OCI-LY1 (cell line): Measurements from ENCODE around the gene AMOTL1.

Experiments
- EZH2 ChIP-seq: fragments of 200-600 bp; sonication (generic), shearing (Covaris generic); IDR thresholded peaks from 2 replicates; pipeline ENCODE4 v1.8.0; 2017; ENCODE audit warnings: borderline replicate concordance, mixed run types, mild to moderate bottlenecking, antibody characterized with exemption, low read length, moderate library complexity, mixed read lengths
- TF ChIP-seq, protein P1 (sequence below): fragments of 200-600 bp; sonication (generic), shearing (Covaris generic); IDR thresholded peaks from 2 replicates; pipeline ENCODE4 v1.5.1; 2017; ENCODE audit warnings: mild to moderate bottlenecking, antibody characterized with exemption, low read length, moderate library complexity, mixed read lengths

DNA sequence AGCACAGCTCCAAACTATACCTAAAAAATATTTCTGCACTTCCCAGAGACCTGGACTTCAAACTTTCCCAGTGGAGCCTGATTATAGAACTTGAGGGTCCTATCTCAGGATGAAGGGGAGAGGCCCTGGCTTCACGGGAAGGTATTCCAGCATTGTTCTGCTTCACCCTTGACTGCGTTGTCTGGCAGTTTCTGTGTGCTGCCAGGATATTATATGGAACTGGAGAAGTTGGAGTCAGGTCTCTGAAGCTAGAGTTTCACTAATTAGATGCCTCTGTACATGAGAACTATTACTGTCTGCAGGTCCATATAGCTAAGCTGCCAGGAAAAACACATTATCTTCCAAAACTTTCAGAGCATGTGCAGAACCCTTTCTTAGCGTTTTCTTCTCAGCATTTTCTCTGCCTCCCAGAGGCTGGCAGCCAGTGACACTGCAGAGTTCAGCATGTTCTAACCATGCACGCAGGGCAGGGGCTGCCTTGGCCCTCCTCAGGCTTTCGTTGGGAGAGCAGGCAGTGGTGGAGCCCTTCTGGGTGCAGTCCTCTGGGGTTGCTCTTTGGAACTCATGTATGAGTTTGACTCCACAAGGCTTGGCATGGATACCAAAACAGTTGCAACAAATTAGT lies 105.9 kb downstream of the AMOTL1 start:
- TF ChIP-seq, protein P1, sequence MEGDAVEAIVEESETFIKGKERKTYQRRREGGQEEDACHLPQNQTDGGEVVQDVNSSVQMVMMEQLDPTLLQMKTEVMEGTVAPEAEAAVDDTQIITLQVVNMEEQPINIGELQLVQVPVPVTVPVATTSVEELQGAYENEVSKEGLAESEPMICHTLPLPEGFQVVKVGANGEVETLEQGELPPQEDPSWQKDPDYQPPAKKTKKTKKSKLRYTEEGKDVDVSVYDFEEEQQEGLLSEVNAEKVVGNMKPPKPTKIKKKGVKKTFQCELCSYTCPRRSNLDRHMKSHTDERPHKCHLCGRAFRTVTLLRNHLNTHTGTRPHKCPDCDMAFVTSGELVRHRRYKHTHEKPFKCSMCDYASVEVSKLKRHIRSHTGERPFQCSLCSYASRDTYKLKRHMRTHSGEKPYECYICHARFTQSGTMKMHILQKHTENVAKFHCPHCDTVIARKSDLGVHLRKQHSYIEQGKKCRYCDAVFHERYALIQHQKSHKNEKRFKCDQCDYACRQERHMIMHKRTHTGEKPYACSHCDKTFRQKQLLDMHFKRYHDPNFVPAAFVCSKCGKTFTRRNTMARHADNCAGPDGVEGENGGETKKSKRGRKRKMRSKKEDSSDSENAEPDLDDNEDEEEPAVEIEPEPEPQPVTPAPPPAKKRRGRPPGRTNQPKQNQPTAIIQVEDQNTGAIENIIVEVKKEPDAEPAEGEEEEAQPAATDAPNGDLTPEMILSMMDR, result no peak
- TF ChIP-seq EZH2, result no peak
